NOMO-1 treated with dmso at 0.1 percent for 144 hours (cell line): ENCODE data around the gene ZNF488.

Experiments used
- DNase-seq: peaks from one replicate; lab custom pipeline; 2025; ENCODE audit not compliant: unreplicated experiment; lab: John Stamatoyannopoulos, UW

ZNF488 gene

DNA sequence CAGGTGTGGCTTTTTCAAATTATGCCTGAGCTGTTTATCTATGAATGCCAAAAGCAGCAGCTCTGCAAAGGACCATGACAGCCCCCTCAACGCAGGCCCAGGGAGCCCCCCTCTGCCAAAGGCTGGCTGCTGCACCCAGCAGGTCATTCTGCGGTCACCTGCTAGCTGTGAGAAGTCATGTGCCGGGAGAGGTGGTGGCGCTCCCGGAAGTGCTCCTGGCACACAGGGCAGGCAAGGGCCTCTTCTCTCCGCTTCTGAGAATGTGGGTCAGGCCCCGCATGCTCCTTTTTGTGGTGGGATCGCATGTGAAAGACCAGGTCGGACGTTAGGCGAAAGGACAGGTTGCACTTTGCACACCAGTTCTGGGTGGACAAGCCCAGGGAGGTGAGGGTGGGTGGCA, 16.4 kb downstream of the ZNF488 start:
- no peak for DNase-seq

DNA sequence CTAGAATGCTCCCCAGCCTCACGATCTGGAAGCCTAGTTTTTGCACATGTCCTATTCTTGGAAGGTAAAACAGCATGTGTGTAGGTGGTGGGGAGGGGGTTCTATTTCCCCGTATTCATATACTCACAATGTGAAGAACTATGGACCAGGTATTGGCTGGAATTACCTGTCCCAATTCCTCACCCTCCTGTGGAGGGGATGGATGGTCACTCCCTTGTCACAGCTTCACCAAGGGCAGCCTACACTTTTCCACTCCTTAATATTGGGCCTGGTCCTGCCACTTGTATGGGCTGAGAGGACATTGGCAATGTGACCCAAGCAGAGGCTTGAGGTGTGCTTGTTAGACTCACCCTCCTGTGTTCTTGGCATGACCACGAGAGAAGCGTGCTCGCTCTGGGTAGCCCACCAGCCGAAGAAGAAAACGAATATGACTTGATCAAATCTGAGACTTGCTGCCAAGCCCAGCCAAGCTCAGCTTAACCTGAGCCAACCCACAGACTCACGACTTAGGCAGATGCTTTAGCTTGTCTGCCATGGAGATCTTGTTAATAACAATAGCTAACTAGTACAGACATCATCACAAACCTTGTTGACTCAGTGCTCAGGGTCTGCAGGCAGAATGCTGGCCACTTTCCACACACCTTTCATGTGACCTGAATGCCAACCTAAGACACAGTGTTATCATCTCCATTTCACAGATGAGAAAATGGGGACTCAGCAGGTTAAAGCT, 17.2 kb downstream of the ZNF488 start:
- no peak for DNase-seq

DNA sequence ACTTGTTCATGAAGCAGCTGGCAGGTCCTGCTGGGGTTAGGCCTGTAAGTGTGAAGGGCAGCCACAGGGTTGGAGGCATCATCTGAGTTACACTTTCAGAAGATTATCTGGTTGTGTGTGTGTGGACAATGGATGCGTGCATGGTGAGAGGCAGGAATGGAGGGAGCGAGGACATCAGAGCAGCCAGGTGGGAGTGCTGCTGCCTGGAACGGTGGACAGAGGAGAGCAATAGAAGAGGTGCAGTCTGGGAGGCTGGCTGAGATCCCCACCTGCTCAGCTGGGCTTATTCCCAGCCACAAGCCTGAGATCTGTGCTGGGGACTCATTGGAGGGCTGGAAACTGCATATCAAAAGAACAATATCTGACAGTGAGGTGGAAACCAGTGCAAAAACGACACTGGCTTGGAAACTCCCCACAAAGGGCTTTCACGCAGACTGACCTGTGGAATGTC, 17.9 kb downstream of the ZNF488 start:
- no peak for DNase-seq

DNA sequence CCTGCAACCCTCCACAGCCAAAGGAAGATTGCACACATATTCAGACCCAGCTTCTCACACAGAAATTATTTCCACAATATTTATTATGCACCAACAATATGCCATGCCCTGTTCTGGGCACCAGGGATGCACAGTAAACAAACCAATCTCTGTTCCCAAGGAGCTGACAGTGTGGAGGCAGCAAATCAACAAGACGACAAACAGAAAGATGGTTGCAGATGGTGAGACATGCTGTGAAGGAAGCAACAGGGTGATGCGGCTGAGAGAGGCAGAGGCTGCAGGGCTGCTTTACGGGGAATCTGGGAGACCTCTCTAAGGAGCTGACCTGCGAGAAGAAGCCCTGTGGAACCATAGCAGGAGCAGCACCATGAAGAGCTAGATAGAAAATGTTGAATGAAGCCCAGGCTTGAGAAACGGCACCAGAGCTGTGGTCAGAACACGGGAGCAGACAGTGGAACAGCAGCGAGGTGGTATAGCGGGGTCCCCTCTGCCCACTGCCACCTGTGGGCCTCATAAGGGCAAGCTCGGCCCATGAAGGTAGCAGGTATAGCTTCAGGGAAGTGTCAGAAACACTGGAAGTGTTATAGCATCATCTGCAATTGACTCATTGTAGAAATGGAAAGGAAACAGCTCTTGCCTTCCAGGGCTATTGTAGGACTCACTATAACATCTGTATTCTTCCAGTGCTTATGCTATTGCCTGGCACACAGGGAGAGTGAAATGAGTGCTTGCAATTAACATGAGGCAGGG, 18.5 kb downstream of the ZNF488 start:
- DNase-seq = no peak

DNA sequence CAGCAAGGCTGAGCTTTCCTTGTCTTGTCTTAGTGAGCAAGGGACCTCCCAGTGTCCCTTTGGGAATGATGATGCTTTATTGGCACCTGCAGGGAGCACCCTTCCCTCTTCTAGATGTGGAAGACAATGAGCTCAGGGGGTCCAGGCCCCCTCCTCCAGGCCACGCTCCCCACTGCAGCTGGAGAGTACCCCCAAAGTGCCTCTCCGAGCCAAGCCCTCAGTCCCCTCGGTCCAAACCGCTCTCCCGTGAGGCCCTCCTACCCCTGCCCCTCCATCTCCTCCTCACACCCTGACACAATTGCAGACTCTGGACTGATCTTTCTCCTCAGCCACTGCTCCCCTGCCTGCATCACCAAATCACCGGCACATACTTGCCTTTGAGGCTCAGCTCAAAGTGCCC, 19.2 kb downstream of the ZNF488 start:
- no peak for DNase-seq

DNA sequence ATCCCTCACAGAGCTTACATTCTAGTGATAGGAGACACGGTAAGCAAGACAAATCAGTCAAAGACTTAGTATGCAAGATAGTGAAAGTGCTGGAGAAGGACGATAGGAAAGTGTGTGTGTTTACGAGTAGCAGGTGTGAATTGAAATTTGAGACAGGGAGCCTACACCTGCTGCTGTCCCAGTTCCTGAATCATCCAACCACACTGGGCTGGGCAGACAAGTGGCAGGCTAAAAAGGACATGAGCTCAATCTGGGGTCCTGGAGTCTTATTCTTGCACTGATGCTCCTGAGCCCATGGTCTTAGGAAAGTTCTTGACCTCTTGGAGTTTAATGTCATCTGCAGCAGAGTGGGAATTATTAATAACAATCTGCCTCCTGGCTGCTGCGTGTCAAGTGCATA, 19.7 kb downstream of the ZNF488 start:
- DNase-seq = no peak

DNA sequence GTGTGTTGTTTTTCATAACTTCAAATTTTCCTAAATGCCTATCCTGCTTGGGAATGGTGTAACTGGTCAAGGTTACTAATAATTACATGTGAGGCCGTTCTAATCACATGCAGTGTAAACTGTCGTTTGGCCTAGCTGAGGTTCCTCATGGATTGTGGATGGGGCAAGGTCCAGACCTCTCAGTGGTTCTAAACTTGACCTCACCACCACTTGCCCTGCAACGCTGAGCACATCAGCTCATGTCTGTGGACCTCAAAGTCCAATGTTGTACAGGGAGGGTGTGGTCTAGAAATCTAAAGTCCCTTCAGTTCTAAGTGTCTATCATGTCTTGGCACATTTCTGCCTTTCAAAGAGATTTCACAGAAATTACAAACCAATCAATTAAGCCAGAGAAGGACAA, 20.3 kb downstream of the ZNF488 start:
- DNase-seq = no peak

DNA sequence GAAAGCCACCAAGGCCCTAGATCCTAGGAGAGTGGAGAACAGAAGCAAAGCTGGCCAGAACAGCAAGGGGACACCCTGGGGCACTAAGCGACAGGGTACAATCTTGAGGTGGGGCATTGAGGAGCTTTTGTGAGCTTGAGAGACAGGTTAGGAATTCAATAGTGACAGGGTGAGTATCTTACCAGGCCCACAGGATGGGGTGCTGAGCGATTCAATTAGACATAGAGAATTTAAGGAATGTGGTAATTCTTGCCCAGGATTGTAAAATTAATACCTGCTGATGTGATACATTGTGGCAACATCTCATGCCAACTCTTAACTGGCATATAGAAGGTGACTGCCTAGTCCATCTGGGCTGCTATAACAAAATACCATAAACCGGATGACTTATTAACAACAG, 21.9 kb downstream of the ZNF488 start:
- no peak for DNase-seq

DNA sequence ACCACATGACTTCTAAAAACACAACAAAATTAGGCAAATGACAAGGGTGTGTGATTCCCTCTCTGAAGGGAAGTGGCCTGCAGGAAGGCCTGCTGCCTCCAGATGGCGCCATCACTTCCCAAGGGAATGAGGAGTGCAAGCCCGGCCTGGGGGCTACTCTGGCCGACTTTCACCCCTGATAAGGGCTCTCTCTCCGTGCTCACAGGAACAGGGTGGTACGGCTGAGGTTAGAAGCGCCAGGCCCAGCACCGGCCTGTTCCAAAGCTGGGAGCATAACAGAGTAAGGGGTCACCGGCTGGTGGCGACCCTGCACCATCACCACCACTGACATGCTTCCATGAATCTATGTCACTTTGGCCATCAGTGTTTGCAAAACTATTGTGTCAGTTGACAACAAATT, 22.8 kb downstream of the ZNF488 start:
- no peak for DNase-seq

DNA sequence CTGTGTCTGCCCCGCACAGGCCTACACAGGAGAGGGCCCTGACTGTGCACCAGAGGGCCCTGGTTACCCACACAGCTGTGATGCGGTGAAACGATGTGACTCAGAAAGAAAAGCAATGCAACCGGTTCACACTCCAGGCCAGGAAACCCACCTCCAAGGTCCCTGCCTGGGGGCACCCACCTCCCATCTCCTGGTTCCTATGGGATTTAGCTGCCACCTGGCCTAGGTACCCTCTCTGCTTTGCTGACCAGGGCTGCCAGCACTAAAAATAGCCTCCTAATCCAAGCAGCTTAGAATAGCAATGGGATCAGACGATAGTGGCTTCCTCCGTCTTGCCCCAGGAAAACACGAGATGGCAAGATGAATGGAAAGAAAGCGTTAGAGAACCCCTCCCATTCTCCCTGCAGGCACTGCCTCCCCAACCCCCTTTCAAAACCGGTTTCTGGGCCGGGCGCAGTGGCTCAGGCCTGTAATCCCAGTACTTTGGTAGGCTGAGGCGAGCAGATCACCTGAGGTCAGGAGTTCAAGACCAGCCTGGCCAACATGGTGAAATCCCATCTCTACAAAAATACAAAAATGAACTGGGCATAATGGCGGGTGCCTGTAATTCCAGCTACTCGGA, 23.6 kb downstream of the ZNF488 start:
- DNase-seq = no peak

DNA sequence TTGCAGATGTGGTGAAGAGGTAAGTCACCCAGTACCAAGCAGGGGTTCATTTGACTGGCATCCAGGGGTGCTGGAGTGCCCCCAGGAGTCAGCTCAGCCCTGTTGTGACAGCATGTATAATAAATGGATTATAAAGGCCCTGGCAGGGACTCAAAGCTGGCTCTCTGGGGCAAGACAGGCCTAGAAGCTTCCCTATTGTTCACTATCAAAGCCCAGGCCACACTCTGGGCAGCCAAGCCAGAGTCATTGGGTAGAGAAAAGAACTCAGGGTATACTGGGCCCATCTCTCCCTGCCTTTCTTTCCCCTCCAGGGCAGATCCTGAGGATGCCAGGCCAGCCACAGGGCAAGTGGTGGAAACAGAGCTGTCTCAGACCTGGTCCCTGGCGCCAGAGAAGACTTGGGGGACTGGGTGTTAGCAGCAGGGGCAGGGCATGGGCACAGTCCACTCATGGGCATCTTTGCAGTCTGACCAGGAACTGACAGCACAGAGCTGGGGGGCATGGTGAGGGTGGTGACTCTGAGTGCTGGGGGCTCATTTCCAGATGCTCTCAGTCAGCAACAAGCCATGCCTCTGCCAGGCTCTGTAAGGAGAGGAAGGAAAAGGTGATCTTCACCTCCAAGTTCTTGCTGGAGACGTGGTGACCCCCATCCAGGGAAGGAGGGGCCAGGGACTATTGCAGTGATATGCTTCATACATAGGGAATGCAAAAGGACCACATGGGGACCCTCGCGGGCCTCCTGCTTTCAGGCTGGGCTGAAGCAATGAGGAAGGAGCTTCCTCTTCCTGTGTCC, 24.3 kb downstream of the ZNF488 start:
- DNase-seq = no peak

DNA sequence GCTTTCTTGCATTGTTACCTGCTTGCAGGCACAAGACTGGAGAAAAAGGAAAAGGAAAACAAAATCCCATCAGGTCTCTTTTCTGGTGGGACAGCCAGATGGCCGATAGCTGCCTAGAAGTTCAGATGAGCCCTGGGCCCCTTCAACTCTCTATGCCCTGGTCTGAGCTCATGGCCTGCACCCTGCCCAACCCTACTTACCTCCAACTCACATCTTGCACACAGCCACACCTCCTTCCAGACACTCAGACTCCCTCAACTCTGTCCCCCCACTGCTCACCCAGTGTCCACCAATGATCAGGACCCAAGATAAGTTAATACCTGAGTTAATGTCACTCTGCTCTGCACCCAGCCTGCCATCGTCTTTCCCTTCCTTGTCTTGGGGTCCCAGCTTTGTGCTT, 25.0 kb downstream of the ZNF488 start:
- no peak for DNase-seq

DNA sequence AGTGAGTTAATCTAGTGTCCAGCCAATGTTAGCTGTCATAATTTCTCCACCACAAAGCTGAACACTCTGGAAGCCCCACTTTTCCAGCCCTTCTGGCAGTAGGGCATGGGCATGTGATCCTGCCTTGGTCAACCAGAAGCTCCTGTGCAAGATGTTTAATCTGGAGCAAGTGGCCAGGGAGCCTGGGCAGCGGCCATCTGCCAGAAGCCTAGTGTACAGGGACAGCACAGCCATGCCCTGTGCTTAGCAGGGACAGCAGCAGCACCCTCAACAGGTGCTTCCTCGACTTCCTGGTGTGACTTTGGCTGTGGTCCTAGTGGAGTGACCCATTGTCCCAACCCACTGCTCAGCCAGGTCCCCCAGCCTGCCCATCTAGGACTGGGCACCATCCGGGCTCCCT, 25.6 kb downstream of the ZNF488 start:
- no peak for DNase-seq

DNA sequence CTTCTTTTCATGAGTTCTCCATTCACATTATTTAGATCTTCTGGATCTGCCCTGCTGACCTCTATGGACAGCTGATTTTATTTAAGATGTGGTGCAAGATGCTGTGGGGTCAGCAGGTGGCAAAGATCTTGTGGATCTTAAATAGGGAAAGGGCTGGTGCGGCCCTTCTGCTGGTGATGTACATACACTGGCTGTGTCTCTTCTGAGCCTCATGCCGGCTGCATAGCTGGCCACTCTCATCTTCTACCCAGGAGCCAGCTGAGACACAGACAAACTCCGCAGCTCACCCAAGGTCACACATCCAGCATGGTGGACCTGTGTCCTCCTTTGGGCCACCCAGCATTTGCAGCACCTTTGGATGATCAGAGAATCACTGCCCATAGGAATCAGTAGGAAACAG, 26.2 kb downstream of the ZNF488 start:
- DNase-seq = no peak

DNA sequence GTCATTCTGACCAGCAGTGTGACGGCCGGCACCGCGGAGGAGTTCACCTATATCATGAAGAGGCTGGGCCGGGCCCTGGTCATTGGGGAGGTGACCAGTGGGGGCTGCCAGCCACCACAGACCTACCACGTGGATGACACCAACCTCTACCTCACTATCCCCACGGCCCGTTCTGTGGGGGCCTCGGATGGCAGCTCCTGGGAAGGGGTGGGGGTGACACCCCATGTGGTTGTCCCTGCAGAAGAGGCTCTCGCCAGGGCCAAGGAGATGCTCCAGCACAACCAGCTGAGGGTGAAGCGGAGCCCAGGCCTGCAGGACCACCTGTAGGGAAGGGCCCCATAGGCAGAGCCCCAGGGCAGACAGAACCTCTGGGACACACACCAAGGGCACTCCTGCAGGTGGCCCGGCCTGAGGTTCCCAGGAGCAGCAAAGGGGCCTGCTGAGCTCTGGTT, 26.9 kb downstream of the ZNF488 start:
- DNase-seq = no peak

DNA sequence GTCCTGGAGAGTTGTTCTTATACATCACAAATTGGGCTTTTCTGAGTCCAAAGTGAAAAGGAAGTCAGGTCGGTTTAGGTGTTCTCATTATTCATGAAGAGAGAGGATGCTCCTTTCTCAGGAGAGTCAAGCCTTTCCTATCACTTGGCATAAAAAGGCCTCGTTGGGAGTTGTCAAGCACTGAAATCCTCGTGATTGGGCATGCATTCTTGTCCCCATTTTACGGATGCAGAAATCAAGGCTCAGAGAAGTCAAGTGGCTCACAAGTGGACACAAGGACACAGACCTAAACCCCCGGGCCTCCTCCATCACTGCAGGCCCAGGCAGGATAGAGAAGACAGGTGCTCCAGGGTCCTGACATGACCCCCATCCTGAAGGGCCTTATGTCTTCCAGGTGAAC, 27.4 kb downstream of the ZNF488 start:
- DNase-seq = no peak

DNA sequence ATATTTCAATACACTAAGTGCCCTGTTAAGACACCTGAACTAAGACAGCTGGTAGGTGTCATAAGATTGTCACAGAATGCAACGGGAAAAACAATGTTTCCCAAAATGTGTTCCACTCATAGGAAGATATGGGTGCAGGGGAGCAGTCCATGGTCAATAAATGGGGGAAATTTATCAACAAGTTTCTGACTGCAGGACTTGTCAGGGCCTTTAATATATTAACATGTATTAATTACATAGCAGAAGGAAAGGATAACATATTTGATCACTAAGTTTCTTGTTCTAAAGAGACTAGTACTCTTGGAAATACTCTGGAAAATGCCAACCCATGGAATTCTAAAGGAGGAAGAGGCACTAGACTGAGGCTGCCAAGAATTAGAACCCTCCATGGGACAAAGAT, 29.2 kb downstream of the ZNF488 start:
- no peak for DNase-seq

DNA sequence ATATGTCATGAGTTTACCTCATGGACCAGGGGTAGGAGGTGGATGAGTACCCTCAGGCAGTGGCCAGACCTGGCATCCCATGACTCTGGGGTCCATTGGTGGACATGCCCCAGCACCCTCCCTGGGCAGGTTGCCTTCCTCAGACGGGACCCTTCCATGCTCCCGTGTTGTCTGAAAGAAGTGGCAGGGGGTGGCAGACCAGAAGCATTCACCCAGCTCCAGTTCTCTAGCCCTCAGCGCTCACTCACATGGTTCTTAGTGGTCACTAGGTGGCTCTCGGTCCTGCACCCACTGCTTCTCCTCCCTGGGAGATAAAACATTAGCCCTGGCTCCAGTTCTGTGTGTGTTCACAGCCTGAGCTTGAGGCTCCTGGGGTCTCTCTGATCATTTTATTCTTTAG, 29.9 kb downstream of the ZNF488 start:
- no peak for DNase-seq

DNA sequence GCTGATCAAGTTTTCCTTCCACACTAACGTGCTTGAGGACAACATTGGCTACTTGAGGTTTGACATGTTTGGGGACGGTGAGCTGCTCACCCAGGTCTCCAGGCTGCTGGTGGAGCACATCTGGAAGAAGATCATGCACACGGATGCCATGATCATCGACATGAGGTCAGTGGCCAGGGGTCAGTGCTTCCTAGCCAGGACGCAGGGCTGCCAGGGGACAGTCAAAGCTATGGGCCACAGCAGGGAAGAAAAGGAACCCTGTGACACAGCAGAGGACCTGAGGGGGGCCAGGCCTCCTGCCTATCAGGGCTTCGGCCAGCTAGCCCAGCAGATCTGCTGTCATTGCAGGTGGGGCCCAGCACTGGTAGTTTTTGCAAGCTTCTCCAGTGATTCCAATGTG, 30.7 kb downstream of the ZNF488 start:
- DNase-seq = no peak

DNA sequence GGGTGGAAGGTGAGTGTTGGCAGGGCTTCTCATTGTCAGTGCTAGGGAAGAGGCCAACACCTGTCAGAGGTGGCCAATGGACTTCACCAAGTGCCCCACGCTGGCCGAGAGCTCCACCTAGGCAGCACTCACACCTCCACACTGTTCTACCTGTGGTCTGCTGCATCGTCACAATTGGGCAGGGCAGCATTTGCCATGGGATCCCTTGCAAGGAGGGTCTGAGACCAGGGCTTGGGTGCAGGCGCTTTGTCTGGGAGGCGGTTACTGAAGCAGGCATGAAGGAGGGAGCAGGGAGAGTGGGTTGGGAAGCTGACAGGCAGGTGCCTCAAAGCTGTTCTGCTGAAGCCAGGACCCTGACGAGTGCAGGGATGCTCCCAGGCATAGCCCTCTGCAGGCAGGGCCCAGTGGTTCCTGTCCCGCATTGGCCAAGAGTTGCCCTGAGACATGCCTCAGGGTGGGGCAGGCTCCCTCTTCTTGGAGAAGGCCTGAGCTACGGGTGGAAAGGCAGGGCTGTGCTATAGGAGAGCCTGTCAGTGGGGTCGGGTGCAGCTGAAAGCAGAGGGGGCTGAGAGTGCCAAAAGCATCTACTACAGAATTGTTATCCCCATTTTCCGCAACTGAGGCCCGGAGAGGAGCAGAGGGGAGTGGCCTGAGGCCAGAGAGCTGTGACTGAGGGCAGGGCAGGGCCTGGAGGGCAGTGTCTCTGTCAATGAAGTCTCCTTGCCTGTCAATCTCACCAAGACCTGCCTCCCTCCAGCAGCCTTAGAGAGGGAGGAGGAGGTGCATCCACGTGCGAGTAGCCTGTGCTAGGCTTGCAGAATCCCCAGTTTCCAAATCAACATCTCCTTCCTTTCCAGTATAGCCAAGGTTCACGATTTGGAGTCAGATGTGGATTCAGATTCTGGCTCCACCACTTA, 31.9 kb downstream of the ZNF488 start:
- no peak for DNase-seq
